GM21717 (cell line): ENCODE results near the gene TMEM207.

Experiments
- ATAC-seq: cut with Tn5 transposase; IDR thresholded peaks from one replicate; pipeline ENCODE4 v1.9.1; 2021; ENCODE audit warnings: mild to moderate bottlenecking, moderate library complexity; ENCODE audit not compliant: unreplicated experiment

The TMEM207 gene

GRCh38 chr3:190444576-190445145, 5.0 kb downstream of the TMEM207 start:
- no peak for ATAC-seq

GRCh38 chr3:190444006-190444405, 5.7 kb downstream of the TMEM207 start:
- no peak for ATAC-seq

- no peak for ATAC-seq
Observed at GRCh38 chr3:190443257-190443656, 6.4 kb downstream of the TMEM207 start.

GRCh38 chr3:190442240-190442639, 7.5 kb downstream of the TMEM207 start:
- ATAC-seq, result no peak

GRCh38 chr3:190436331-190436730, 13.4 kb downstream of the TMEM207 start:
- ATAC-seq, result no peak

- no peak for ATAC-seq
Observed at GRCh38 chr3:190435618-190436017, 14.1 kb downstream of the TMEM207 start.

GRCh38 chr3:190433626-190434025, 16.1 kb downstream of the TMEM207 start:
- no peak for ATAC-seq

GRCh38 chr3:190432216-190432615, 17.5 kb downstream of the TMEM207 start:
- no peak for ATAC-seq

- no peak for ATAC-seq
Observed at GRCh38 chr3:190430906-190431305, 18.8 kb downstream of the TMEM207 start.

- no peak for ATAC-seq
Observed at GRCh38 chr3:190429681-190430080, 20.0 kb downstream of the TMEM207 start.

GRCh38 chr3:190426806-190427507, 22.7 kb downstream of the TMEM207 start:
- no peak for ATAC-seq

- ATAC-seq, result no peak
Observed at GRCh38 chr3:190425833-190426232, 23.9 kb downstream of the TMEM207 start.

GRCh38 chr3:190424478-190425439, 24.9 kb downstream of the TMEM207 start:
- ATAC-seq, result peak; percentile 63

GRCh38 chr3:190424108-190424477, 25.6 kb downstream of the TMEM207 start:
- no peak for ATAC-seq

- no peak for ATAC-seq
Observed at GRCh38 chr3:190414297-190414696, 35.4 kb downstream of the TMEM207 start.

GRCh38 chr3:190404715-190405114, 45.0 kb downstream of the TMEM207 start:
- ATAC-seq, result no peak

- ATAC-seq, result no peak
Observed at GRCh38 chr3:190401963-190402362, 47.7 kb downstream of the TMEM207 start.

- no peak for ATAC-seq
Observed at GRCh38 chr3:190399677-190400076, 50.0 kb downstream of the TMEM207 start.

GRCh38 chr3:190397889-190398288, 51.8 kb downstream of the TMEM207 start:
- ATAC-seq, result no peak

- no peak for ATAC-seq
Observed at GRCh38 chr3:190396001-190396400, 53.7 kb downstream of the TMEM207 start.

- ATAC-seq, result no peak
Observed at GRCh38 chr3:190388703-190389102, 61.0 kb downstream of the TMEM207 start.
